Neuron (in vitro differentiated cells): ENCODE data around the gene NMT1.

Experiments
- H2AFZ ChIP-seq: one replicate; pipeline ENCODE4 v1.6.1; 2013; ENCODE audit warnings: low read depth, mild to moderate bottlenecking, inconsistent platforms, low read length, moderate library complexity
- H3K27me3 ChIP-seq: one replicate; pipeline ENCODE4 v1.6.1; 2013; ENCODE audit warnings: low read length; ENCODE audit not compliant: insufficient read depth
- H3K36me3 ChIP-seq: one replicate; pipeline ENCODE4 v1.6.1; 2013; ENCODE audit warnings: low read length; ENCODE audit not compliant: insufficient read depth
- H3K4me1 ChIP-seq: one replicate; pipeline ENCODE4 v1.6.1; 2013; ENCODE audit warnings: low read length; ENCODE audit not compliant: insufficient read depth
- H3K4me3 ChIP-seq: 2 replicates; pipeline ENCODE4 v1.5.1; 2013; ENCODE audit warnings: mild to moderate bottlenecking, low read length, moderate library complexity
- H3K9me3 ChIP-seq: one replicate; pipeline ENCODE4 v1.6.1; 2013; ENCODE audit warnings: low read length

Gene NMT1

GRCh38 chr17:45127548-45128300, 66.6 kb downstream of the NMT1 start:
- H3K4me3 ChIP-seq = no peak overlapping the region
- H2AFZ ChIP-seq = no peak overlapping the region
- peaks cover 26% of the 10 kb centered on the region for H3K4me1 ChIP-seq
- H3K36me3 ChIP-seq = no peaks in the 10 kb centered on the region
- no peaks in the 10 kb centered on the region for H3K9me3 ChIP-seq
- H3K27me3 ChIP-seq = no peaks in the 10 kb centered on the region

DNA sequence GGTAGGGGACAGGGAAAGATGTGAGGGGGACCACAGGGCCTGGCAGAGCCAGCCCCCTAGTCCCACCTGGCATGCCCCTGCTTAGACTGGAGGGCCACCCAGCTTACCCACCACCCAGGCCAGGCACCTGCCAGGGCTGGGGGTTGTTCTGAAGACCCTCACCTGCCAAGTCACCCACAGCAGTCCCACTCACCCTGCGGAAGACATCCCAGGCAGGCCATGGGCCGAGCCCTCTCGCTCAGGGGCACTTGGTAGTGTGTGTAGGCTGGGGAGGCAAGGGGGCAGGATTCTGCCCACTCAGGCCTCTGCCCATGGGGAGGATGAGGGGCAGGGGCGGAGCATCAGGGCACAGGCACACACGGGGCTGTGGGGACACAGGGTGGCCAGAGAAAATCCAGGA, 67.2 kb downstream of the NMT1 start:
- H3K4me1 ChIP-seq = peaks cover 30% of the 10 kb centered on the region
- H2AFZ ChIP-seq = no peak overlapping the region
- no peaks in the 10 kb centered on the region for H3K9me3 ChIP-seq
- no peaks in the 10 kb centered on the region for H3K36me3 ChIP-seq
- no peak overlapping the region for H3K4me3 ChIP-seq
- H3K27me3 ChIP-seq = no peaks in the 10 kb centered on the region

DNA sequence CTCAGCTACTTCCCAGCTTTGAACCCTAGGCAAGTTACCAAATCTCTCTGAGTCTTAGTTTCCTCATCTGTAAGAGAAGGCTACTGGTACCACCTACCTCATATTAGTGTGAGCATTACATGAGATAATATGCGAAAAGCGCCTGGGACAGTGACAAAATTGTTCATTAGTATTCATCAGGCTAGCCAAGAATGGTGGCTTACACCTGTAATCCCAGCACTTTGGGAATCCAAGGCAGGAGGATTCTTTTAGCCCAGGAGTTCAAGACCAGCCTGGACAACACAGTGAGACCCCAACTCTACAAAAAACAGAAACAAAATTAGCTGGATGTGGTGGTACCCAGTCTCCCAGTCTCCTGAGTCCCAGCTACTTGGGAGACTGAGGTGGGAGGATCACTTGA, 67.9 kb downstream of the NMT1 start:
- H3K36me3 ChIP-seq = no peaks in the 10 kb centered on the region
- H3K4me3 ChIP-seq = no peak overlapping the region
- no peaks in the 10 kb centered on the region for H3K9me3 ChIP-seq
- H3K27me3 ChIP-seq = no peaks in the 10 kb centered on the region
- H2AFZ ChIP-seq = no peak overlapping the region
- peaks cover 30% of the 10 kb centered on the region for H3K4me1 ChIP-seq

GRCh38 chr17:45129426-45129939, 68.4 kb downstream of the NMT1 start:
- Histone ChIP-seq H3K9me3 (no peaks in the 10 kb centered on the region), H3K36me3 (no peaks in the 10 kb centered on the region), H3K27me3 (no peaks in the 10 kb centered on the region), H2AFZ (no peak overlapping the region), H3K4me1 (peaks cover 26% of the 10 kb centered on the region), H3K4me3 (no peak overlapping the region)

- Histone ChIP-seq H3K9me3 (no peaks in the 10 kb centered on the region), H3K36me3 (no peaks in the 10 kb centered on the region), H3K27me3 (no peaks in the 10 kb centered on the region), H3K4me3 (no peak overlapping the region), H2AFZ (no peak overlapping the region), H3K4me1 (peaks cover 26% of the 10 kb centered on the region)
Observed at GRCh38 chr17:45129940-45130680, 69.0 kb downstream of the NMT1 start.

DNA sequence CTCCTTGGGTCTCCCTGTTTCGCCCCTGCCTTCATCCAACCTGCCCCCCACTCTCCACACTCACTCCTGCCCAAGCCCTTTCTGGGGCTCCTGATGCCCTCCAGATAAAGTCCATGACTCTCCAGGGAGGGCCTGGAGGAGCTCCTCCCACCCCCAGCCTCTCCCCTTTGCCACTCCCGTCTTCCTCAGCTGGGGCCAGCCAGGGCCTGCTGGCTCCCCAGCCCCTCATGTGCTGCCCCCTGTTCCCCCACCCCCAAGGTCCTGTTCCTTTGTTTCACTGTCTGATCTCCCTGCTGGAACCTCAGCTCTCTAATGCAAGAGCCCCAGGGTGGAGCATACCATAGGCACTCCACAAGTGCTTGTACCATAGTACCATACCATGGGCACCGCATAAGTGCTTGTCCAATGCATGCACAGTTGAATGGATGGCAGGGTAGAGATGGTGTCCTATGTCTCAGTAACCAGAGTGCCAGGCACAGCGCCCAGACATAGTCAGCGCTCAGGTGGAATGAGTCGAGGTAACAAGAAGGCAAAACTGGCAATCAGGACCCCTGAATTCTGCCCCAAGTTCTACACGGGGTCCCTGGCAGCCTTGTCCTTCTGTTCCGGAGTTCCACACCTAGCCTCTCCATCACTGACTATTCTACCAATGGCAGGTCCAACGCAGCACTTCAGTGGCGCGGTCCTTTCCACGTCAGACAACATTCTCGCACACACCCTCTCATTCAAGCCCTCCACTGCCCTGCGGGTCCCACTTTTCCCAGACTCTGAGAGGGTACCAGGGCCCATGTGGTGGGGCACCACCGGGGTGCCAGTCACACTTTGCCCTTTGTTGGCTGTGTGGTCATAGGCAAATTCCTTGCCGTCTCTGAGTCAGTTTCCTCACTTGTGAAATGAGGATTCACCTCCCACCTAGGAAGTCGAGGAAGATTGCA, 69.8 kb downstream of the NMT1 start:
- peaks cover 29% of the 10 kb centered on the region for H3K4me1 ChIP-seq
- H3K36me3 ChIP-seq = no peaks in the 10 kb centered on the region
- H2AFZ ChIP-seq = no peak overlapping the region
- no peak overlapping the region for H3K4me3 ChIP-seq
- H3K27me3 ChIP-seq = no peaks in the 10 kb centered on the region
- H3K9me3 ChIP-seq = no peaks in the 10 kb centered on the region

- Histone ChIP-seq H3K36me3 (no peaks in the 10 kb centered on the region), H3K27me3 (no peaks in the 10 kb centered on the region), H3K4me3 (peak overlapping the region; percentile 68), H2AFZ (peak overlapping the region; percentile 92), H3K4me1 (peaks cover 36% of the 10 kb centered on the region), H3K9me3 (no peaks in the 10 kb centered on the region)
Observed at GRCh38 chr17:45131616-45132319, 70.7 kb downstream of the NMT1 start.

DNA sequence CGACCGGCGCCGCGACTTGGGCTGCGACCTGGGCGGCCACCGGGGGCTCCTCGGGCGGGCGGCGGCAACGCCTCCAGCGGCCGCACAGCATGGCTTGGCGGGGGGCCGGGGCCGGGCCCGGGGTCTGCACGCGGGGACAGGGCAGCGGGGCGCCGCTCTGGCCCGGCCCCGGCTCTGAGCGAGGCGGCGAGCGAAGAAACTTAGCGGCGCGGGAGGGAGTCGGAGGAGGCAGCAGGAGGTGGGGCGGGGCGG, 71.1 kb downstream of the NMT1 start, which contains the start of gene PLCD3:
Gene PLCD3, minus strand, starts transcription at position 196 of the 252 bp plus-strand sequence. Its CDS starts 105 bp downstream, at position 91.
- Histone ChIP-seq H3K4me1 (peaks cover 33% of the 10 kb centered on the region), H3K36me3 (no peaks in the 10 kb centered on the region), H3K9me3 (no peaks in the 10 kb centered on the region), H2AFZ (peak within 1 kb of the TSS; percentile 93), H3K4me3 (peak within 1 kb of the TSS; percentile 68), H3K27me3 (no peaks in the 10 kb centered on the region)

GRCh38 chr17:45132572-45133463, 71.7 kb downstream of the NMT1 start:
- H3K9me3 ChIP-seq = no peaks in the 10 kb centered on the region
- H3K4me1 ChIP-seq = peaks cover 27% of the 10 kb centered on the region
- H3K36me3 ChIP-seq = no peaks in the 10 kb centered on the region
- peak overlapping the region; percentile 93 for H2AFZ ChIP-seq
- H3K27me3 ChIP-seq = no peaks in the 10 kb centered on the region
- H3K4me3 ChIP-seq = peak overlapping the region; percentile 68

DNA sequence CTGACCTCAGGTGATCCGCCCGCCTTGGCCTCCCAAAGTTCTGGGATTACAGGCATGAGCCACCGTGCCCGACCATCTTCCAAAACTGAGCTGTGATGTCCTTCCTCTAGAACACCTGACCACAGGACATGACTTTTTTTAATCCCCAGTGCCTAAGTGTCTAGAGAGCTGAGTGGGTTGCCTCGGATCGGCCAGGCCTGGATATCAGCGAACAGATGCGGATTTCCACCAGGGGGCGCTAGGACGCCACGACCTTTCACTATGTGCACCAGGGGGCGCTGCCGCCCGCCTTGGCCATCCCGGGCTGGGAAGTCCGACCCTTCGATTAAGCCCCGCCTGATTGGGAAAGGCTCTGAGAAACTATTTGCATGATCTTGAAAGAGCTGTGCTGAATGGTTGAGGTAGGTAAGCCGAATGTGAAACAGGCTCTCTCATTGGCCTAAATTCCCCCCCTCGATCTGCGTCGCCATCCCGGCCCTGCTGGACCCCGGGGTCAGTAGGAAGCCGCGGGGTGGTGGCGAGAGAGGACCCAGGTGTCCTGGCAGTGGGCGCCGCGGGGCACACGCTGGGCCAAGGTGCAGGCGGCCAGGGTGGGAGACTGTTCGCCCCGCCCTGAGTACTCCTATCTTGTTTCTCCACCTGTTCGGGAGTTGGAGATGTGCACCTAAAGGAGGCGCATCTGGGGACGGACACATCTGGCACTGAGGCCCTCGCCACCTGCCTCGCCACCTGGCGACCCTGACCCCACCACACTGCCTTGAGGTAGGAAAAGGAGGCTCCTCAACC, 74.3 kb downstream of the NMT1 start, which contains the start of gene ACBD4:
Gene ACBD4, plus strand, starts transcription at position 496 of the 786 bp plus-strand sequence. CDS start 458 bp downstream, outside the sequence.
- Histone ChIP-seq H3K4me1 (peaks cover 15% of the 10 kb centered on the region), H2AFZ (peak within 1 kb of the TSS; percentile 57), H3K27me3 (no peaks in the 10 kb centered on the region), H3K36me3 (no peaks in the 10 kb centered on the region), H3K4me3 (peak within 1 kb of the TSS; percentile 50), H3K9me3 (no peaks in the 10 kb centered on the region)
